Fibroblast of mammary gland (primary cell): Measurements from ENCODE around the gene ZNF346.

Source experiments
- DNase-seq: peaks from one replicate; pipeline ENCODE4 v3.0.0-alpha.2; 2010; ENCODE audit warnings: low read depth
- H3K4me3 ChIP-seq: 2 replicates; pipeline ENCODE4 v1.5.1; 2011; ENCODE audit warnings: low read depth, mild to moderate bottlenecking, low read length, moderate library complexity; ENCODE audit not compliant: control insufficient read depth
- CTCF ChIP-seq: conservative IDR thresholded peaks from 2 replicates; pipeline ENCODE4 v1.5.1; 2011; ENCODE audit warnings: low read depth, low read length, inconsistent platforms; ENCODE audit not compliant: control insufficient read depth, insufficient read depth

The ZNF346 gene

GRCh38 chr5:177116631-177117373, 94.3 kb downstream of the ZNF346 start:
- DNase-seq = peak; percentile 80
- TF ChIP-seq CTCF = no peak
- no peak overlapping the region for H3K4me3 ChIP-seq

- TF ChIP-seq CTCF = no peak
- no peak overlapping the region for H3K4me3 ChIP-seq
- no peak for DNase-seq
These were observed 95.0 kb downstream of the ZNF346 start for GRCh38 chr5:177117441-177118045.

- no peak overlapping the region for H3K4me3 ChIP-seq
- no peak for DNase-seq
- TF ChIP-seq CTCF = no peak
These were observed 100.1 kb downstream of the ZNF346 start for GRCh38 chr5:177122566-177122965.

- no peak for TF ChIP-seq CTCF
- DNase-seq = no peak
- H3K4me3 ChIP-seq = no peak overlapping the region
These were observed 101.4 kb downstream of the ZNF346 start for GRCh38 chr5:177123789-177124485.

GRCh38 chr5:177124486-177124991, 102.0 kb downstream of the ZNF346 start:
- no peak for TF ChIP-seq CTCF
- H3K4me3 ChIP-seq = no peak overlapping the region
- no peak for DNase-seq

- DNase-seq = no peak
- no peak for TF ChIP-seq CTCF
- no peak overlapping the region for H3K4me3 ChIP-seq
These were observed 104.3 kb downstream of the ZNF346 start for GRCh38 chr5:177126771-177127170.
